Measurements from ENCODE around the gene DAP3. TPM values are rescaled to one million over a fixed set of nuclear protein-coding genes. Genes with fewer than 3 reads are reported as not detected.
"Not testable (repeated sequence)": the region's sequence is repeated elsewhere in the genome, so short reads cannot be mapped to it uniquely, and the experiment has no call there.

Gene DAP3
- total and polyA plus RNA-seq, 2 of the 8 experiments (the other 6 are each of a cell fraction or from before 2014, with no cell fraction given), result 66.3 to 87.1 TPM

DNA sequence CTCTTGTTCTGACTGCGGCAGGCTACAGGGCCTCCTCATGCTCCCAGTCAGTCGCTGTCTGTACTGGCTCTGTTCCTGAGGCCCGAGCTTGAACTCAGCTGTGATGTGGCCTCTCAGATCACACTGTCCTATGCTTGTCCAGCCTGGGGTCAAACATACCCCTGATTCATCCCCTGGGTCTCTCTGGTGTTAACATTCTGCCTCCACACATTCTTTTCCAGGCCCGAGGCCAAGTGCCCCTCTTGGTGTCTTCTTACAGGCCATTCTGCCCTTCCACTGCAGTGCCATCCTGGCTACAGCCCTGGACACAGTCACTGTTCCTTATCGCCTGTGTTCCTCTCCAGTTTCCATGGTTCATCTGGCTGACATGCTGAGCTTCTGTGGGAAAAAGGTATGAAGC is 59.2 kb downstream of the DAP3 start:
- H2BK20ac ChIP-seq (ENCODE audit: low read length); H3K14ac ChIP-seq (ENCODE audit: insufficient read length); H3K27me3 ChIP-seq (replicated peaks in 1 of 4; ENCODE audit: control insufficient read depth in 3 of 4, extremely low read depth in 1 of 4, insufficient read depth in 3 of 4, low read length in 3 of 4); H3K4ac ChIP-seq (replicated peaks; ENCODE audit: insufficient read length, low read depth, low read length); H2BK12ac ChIP-seq (ENCODE audit: low read depth, low read length); H3K23me2 ChIP-seq (ENCODE audit: low read depth, low read length); FAIRE-seq; H3K18ac ChIP-seq (ENCODE audit: extremely low read depth, low read length); H2BK120ac ChIP-seq (replicated peaks; ENCODE audit: low read depth, low read length); H2BK15ac ChIP-seq (ENCODE audit: low read length); DNase-seq (ENCODE audit: low read depth in 1 of 2, low spot score in 2 of 2); H3K79me2 ChIP-seq (ENCODE audit: control insufficient read depth in 1 of 2, insufficient read depth in 2 of 2, low read length in 2 of 2); H4K5ac ChIP-seq (ENCODE audit: insufficient read length, low read depth, low read length); H2BK5ac ChIP-seq (ENCODE audit: low read depth, low read length); H2AFZ ChIP-seq (ENCODE audit: low read length); CTCF ChIA-PET (ENCODE audit: partially characterized antibody); POLR2A ChIA-PET (ENCODE audit: partially characterized antibody); H3K27ac ChIP-seq (ENCODE audit: low read depth, low read length); H4K91ac ChIP-seq (replicated peaks; ENCODE audit: insufficient read length, low read length); H4K8ac ChIP-seq (ENCODE audit: extremely low read depth, insufficient read depth, low read length); H3K4me2 ChIP-seq (ENCODE audit: insufficient read depth in 1 of 2, low read depth in 2 of 2, low read length in 2 of 2); H3K4me3 ChIP-seq (ENCODE audit: extremely low read depth in 1 of 4, insufficient read depth in 2 of 4, low read depth in 3 of 4, low read length in 4 of 4); H4K20me1 ChIP-seq (replicated peaks in 1 of 2; ENCODE audit: control insufficient read depth in 1 of 2, insufficient read depth in 2 of 2, low read length in 2 of 2); H3K9ac ChIP-seq (replicated peaks in 1 of 4; ENCODE audit: extremely low read depth in 1 of 4, low read depth in 3 of 4, low read length in 3 of 4); H3K79me1 ChIP-seq (ENCODE audit: low read depth, low read length); H3K23ac ChIP-seq (ENCODE audit: insufficient read length); H3K4me1 ChIP-seq (replicated peaks in 1 of 4; ENCODE audit: control insufficient read depth in 3 of 4, insufficient read depth in 4 of 4, low read length in 3 of 4); H2AK5ac ChIP-seq (ENCODE audit: low read depth, low read length); H3K9me3 ChIP-seq (ENCODE audit: insufficient read depth in 2 of 2, low read depth in 1 of 2, low read length in 1 of 2); H3K56ac ChIP-seq (replicated peaks; ENCODE audit: insufficient read length, low read depth, low read length): not testable (repeated sequence)
- 92% methylated on average over 4 of the region's 5 CpGs; no CpG with 5 or more reads in 1 of the 2 experiments for WGBS, 2 experiments (ENCODE audit: extremely low coverage in 1 of 2, insufficient coverage in 1 of 2, insufficient read length in 1 of 2, insufficient replicate concordance in 2 of 2, low coverage in 1 of 2, low lambda C conversion rate in 2 of 2, missing lambda C conversion rate in 1 of 2)
- H3K36me3 ChIP-seq (ENCODE audit: control insufficient read depth in 2 of 4, insufficient read depth in 4 of 4, low read length in 3 of 4), result peaks cover 8 to 13% (median 10%) of the 10 kb centered on the region in 4 experiments

DNA sequence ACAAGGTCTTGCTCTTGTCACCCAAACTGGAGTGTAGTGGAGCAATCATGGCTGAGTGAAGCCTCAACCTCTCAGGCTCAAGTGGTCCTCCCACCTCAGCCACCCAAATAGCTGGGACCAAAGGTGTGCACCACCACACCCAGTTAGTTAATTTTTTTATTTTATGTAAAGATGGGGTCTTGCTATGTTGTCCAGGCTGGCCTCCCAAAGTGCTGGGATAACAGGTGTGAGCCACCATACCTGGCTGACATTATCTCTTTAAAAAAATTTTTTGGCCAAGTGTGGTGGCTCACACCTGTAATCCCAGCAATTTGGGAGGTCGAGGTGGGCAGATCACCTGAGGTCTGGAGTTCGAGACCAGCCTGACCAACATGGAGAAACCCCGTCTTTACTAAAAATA is 70.1 kb downstream of the DAP3 start:
- H3K4me2 ChIP-seq (ENCODE audit: insufficient read depth in 1 of 2, low read depth in 2 of 2, low read length in 2 of 2); H2AFZ ChIP-seq (ENCODE audit: low read length); H3K9me3 ChIP-seq (ENCODE audit: insufficient read depth in 2 of 2, low read depth in 1 of 2, low read length in 1 of 2); H2AK5ac ChIP-seq (ENCODE audit: low read depth, low read length); H3K4ac ChIP-seq (replicated peaks; ENCODE audit: insufficient read length, low read depth, low read length); H3K14ac ChIP-seq (ENCODE audit: insufficient read length); H3K18ac ChIP-seq (ENCODE audit: extremely low read depth, low read length); H3K27ac ChIP-seq (ENCODE audit: low read depth, low read length); H3K9ac ChIP-seq (replicated peaks in 1 of 4; ENCODE audit: extremely low read depth in 1 of 4, low read depth in 3 of 4, low read length in 3 of 4); POLR2A ChIA-PET (ENCODE audit: partially characterized antibody); H3K23ac ChIP-seq (ENCODE audit: insufficient read length); H3K4me3 ChIP-seq (ENCODE audit: extremely low read depth in 1 of 4, insufficient read depth in 2 of 4, low read depth in 3 of 4, low read length in 4 of 4); FAIRE-seq; H2BK5ac ChIP-seq (ENCODE audit: low read depth, low read length); H2BK12ac ChIP-seq (ENCODE audit: low read depth, low read length); H3K79me2 ChIP-seq (ENCODE audit: control insufficient read depth in 1 of 2, insufficient read depth in 2 of 2, low read length in 2 of 2); H2BK20ac ChIP-seq (ENCODE audit: low read length); H4K5ac ChIP-seq (ENCODE audit: insufficient read length, low read depth, low read length); H4K20me1 ChIP-seq (replicated peaks in 1 of 2; ENCODE audit: control insufficient read depth in 1 of 2, insufficient read depth in 2 of 2, low read length in 2 of 2); H4K91ac ChIP-seq (replicated peaks; ENCODE audit: insufficient read length, low read length); H3K56ac ChIP-seq (replicated peaks; ENCODE audit: insufficient read length, low read depth, low read length); H3K4me1 ChIP-seq (replicated peaks in 1 of 4; ENCODE audit: control insufficient read depth in 3 of 4, insufficient read depth in 4 of 4, low read length in 3 of 4); H2BK15ac ChIP-seq (ENCODE audit: low read length); H3K27me3 ChIP-seq (replicated peaks in 1 of 4; ENCODE audit: control insufficient read depth in 3 of 4, extremely low read depth in 1 of 4, insufficient read depth in 3 of 4, low read length in 3 of 4); CTCF ChIA-PET (ENCODE audit: partially characterized antibody); DNase-seq (ENCODE audit: low read depth in 1 of 2, low spot score in 2 of 2); H4K8ac ChIP-seq (ENCODE audit: extremely low read depth, insufficient read depth, low read length); H2BK120ac ChIP-seq (replicated peaks; ENCODE audit: low read depth, low read length); H3K79me1 ChIP-seq (ENCODE audit: low read depth, low read length); H3K23me2 ChIP-seq (ENCODE audit: low read depth, low read length): not testable (repeated sequence)
- peaks cover 16 to 66% (median 34%) of the 10 kb centered on the region in 4 experiments; a peak in 7 of 8 replicates for H3K36me3 ChIP-seq (ENCODE audit: control insufficient read depth in 2 of 4, insufficient read depth in 4 of 4, low read length in 3 of 4)
- WGBS, 2 experiments (ENCODE audit: extremely low coverage in 1 of 2, insufficient coverage in 1 of 2, insufficient read length in 1 of 2, insufficient replicate concordance in 2 of 2, low coverage in 1 of 2, low lambda C conversion rate in 2 of 2, missing lambda C conversion rate in 1 of 2), result 92% methylated on average over 3 of the region's 3 CpGs; no CpG with 5 or more reads in 1 of the 2 experiments
